ENCODE data around the gene LRP11. TPM values are rescaled to one million over a fixed set of nuclear protein-coding genes. Genes with fewer than 3 reads are reported as not detected.

Gene LRP11
- total RNA-seq, 5 donors from 2014 or later (not counting 1 experiment from before 2014, with no cell fraction given), result 2.1 to 4.3 (median 2.7) TPM; not detected in 1

- H3K9me3 Mint-ChIP-seq, result no peaks in the 10 kb centered on the region
- H3K9me3 ChIP-seq, result no peaks in the 10 kb centered on the region
- H3K27me3 ChIP-seq (replicated peaks in 1 of 2; ENCODE audit: control insufficient read depth in 2 of 2, extremely low read depth in 1 of 2, insufficient read depth in 2 of 2, low read length in 1 of 2), result no peaks in the 10 kb centered on the region
- POLR2A ChIA-PET, result no interaction called here
- CTCF ChIA-PET, result interaction anchor here in 1 of 2 donors (0.6 to 0.9 kb wide), 2 partner anchors 22 to 47 kb away, joined by 3 to 4 read pairs; no protein-coding TSS in a partner anchor
- H3K27ac ChIP-seq (ENCODE audit: low read length), result no peak overlapping the region
- H3K4me1 ChIP-seq (ENCODE audit: control insufficient read depth in 1 of 2, extremely low read depth in 1 of 2, insufficient read depth in 2 of 2, low read length in 2 of 2), result no peaks in the 10 kb centered on the region
- H3K4me3 ChIP-seq (ENCODE audit: control insufficient read depth in 1 of 2, extremely low read depth in 1 of 2, low read length in 1 of 2), result no peak overlapping the region
- no peak overlapping the region for H3K4me3 Mint-ChIP-seq
- H3K27me3 Mint-ChIP-seq, result peaks cover 0 to 5% of the 10 kb centered on the region in 2 donors
- no peak overlapping the region for H3K27ac Mint-ChIP-seq
- no peaks in the 10 kb centered on the region for H3K4me1 Mint-ChIP-seq
- ATAC-seq (replicated peaks in 1 of 4) (no peak), DNase-seq (no peak)
- WGBS (ENCODE audit: insufficient coverage), result 60% methylated on average over 1 of the region's 4 CpGs
- H3K36me3 ChIP-seq (ENCODE audit: control insufficient read depth in 2 of 2, extremely low read depth in 1 of 2, insufficient read depth in 1 of 2, low read length in 1 of 2), result no peaks in the 10 kb centered on the region
- H3K36me3 Mint-ChIP-seq, result peaks cover 3% of the 10 kb centered on the region
These were observed 38.9 kb downstream of the LRP11 start for GRCh38 chr6:149825292-149825691.

GRCh38 chr6:149823013-149823412 is 41.1 kb downstream of the LRP11 start:
- H3K36me3 Mint-ChIP-seq, result peaks cover 3% of the 10 kb centered on the region
- ChIA-PET POLR2A (no interaction called here), CTCF (interaction anchor here in 1 of 2 donors (0.6 kb wide), 1 partner anchor 1650 kb away, joined by 5 read pairs; no protein-coding TSS in a partner anchor)
- H3K36me3 ChIP-seq (ENCODE audit: control insufficient read depth in 2 of 2, extremely low read depth in 1 of 2, insufficient read depth in 1 of 2, low read length in 1 of 2), result no peaks in the 10 kb centered on the region
- H3K27ac ChIP-seq (ENCODE audit: low read length), result no peak overlapping the region
- no peak for ATAC-seq (replicated peaks in 1 of 4)
- no peaks in the 10 kb centered on the region for H3K4me1 ChIP-seq (ENCODE audit: control insufficient read depth in 1 of 2, extremely low read depth in 1 of 2, insufficient read depth in 2 of 2, low read length in 2 of 2)
- DNase-seq, result no peak
- no peaks in the 10 kb centered on the region for H3K9me3 Mint-ChIP-seq
- no peak overlapping the region for H3K4me3 Mint-ChIP-seq
- H3K27me3 Mint-ChIP-seq, result peaks cover 0 to 5% of the 10 kb centered on the region in 2 donors
- no peaks in the 10 kb centered on the region for H3K27me3 ChIP-seq (replicated peaks in 1 of 2; ENCODE audit: control insufficient read depth in 2 of 2, extremely low read depth in 1 of 2, insufficient read depth in 2 of 2, low read length in 1 of 2)
- no peak overlapping the region for H3K4me3 ChIP-seq (ENCODE audit: control insufficient read depth in 1 of 2, extremely low read depth in 1 of 2, low read length in 1 of 2)
- H3K27ac Mint-ChIP-seq, result no peak overlapping the region
- no peaks in the 10 kb centered on the region for H3K9me3 ChIP-seq
- no peaks in the 10 kb centered on the region for H3K4me1 Mint-ChIP-seq
- 80% methylated on average over 4 of the region's 4 CpGs for WGBS (ENCODE audit: insufficient coverage)

- Mint-ChIP-seq H3K9me3 (no peaks in the 10 kb centered on the region), H3K4me1 (no peaks in the 10 kb centered on the region), H3K4me3 (no peak overlapping the region), H3K27me3 (peaks cover 0 to 5% of the 10 kb centered on the region in 2 donors), H3K36me3 (peaks cover 3% of the 10 kb centered on the region), H3K27ac (no peak overlapping the region)
- 100% methylated on average over 1 of the region's 1 CpG for WGBS (ENCODE audit: insufficient coverage)
- Histone ChIP-seq H3K36me3 (ENCODE audit: control insufficient read depth in 2 of 2, extremely low read depth in 1 of 2, insufficient read depth in 1 of 2, low read length in 1 of 2) (no peaks in the 10 kb centered on the region), H3K4me1 (ENCODE audit: control insufficient read depth in 1 of 2, extremely low read depth in 1 of 2, insufficient read depth in 2 of 2, low read length in 2 of 2) (no peaks in the 10 kb centered on the region), H3K4me3 (ENCODE audit: control insufficient read depth in 1 of 2, extremely low read depth in 1 of 2, low read length in 1 of 2) (no peak overlapping the region), H3K27me3 (replicated peaks in 1 of 2; ENCODE audit: control insufficient read depth in 2 of 2, extremely low read depth in 1 of 2, insufficient read depth in 2 of 2, low read length in 1 of 2) (no peaks in the 10 kb centered on the region), H3K27ac (ENCODE audit: low read length) (no peak overlapping the region), H3K9me3 (no peaks in the 10 kb centered on the region)
- CTCF ChIA-PET, result interaction anchor here in 1 of 2 donors (0.7 kb wide), 1 partner anchor 14 kb away, joined by 15 read pairs; no protein-coding TSS in a partner anchor
- ATAC-seq (replicated peaks in 1 of 4) (no peak), DNase-seq (no peak)
- POLR2A ChIA-PET, result no interaction called here
These were observed 42.7 kb downstream of the LRP11 start for GRCh38 chr6:149821492-149821891.

- WGBS (ENCODE audit: insufficient coverage), result 81% methylated on average over 3 of the region's 7 CpGs
- H3K4me3 Mint-ChIP-seq, result no peak overlapping the region
- no peaks in the 10 kb centered on the region for H3K9me3 ChIP-seq
- ChIA-PET POLR2A (no interaction called here), CTCF (interaction anchor here in 1 of 2 donors (0.7 to 1.3 kb wide), 2 partner anchors 13 to 16 kb away, joined by 9 to 15 read pairs; no protein-coding TSS in a partner anchor)
- H3K4me1 ChIP-seq (ENCODE audit: control insufficient read depth in 1 of 2, extremely low read depth in 1 of 2, insufficient read depth in 2 of 2, low read length in 2 of 2), result no peaks in the 10 kb centered on the region
- DNase-seq, result no peak
- H3K27ac Mint-ChIP-seq, result no peak overlapping the region
- no peak overlapping the region for H3K4me3 ChIP-seq (ENCODE audit: control insufficient read depth in 1 of 2, extremely low read depth in 1 of 2, low read length in 1 of 2)
- ATAC-seq (replicated peaks in 1 of 4), result no peak
- H3K27me3 Mint-ChIP-seq, result peaks cover 0 to 5% of the 10 kb centered on the region in 2 donors
- H3K36me3 Mint-ChIP-seq, result peaks cover 5% of the 10 kb centered on the region
- no peaks in the 10 kb centered on the region for H3K36me3 ChIP-seq (ENCODE audit: control insufficient read depth in 2 of 2, extremely low read depth in 1 of 2, insufficient read depth in 1 of 2, low read length in 1 of 2)
- H3K9me3 Mint-ChIP-seq, result no peaks in the 10 kb centered on the region
- H3K4me1 Mint-ChIP-seq, result no peaks in the 10 kb centered on the region
- H3K27me3 ChIP-seq (replicated peaks in 1 of 2; ENCODE audit: control insufficient read depth in 2 of 2, extremely low read depth in 1 of 2, insufficient read depth in 2 of 2, low read length in 1 of 2), result no peaks in the 10 kb centered on the region
- H3K27ac ChIP-seq (ENCODE audit: low read length), result no peak overlapping the region
These were observed 43.7 kb downstream of the LRP11 start for GRCh38 chr6:149820506-149820905.

GRCh38 chr6:149815788-149816187 is 48.4 kb downstream of the LRP11 start:
- peaks cover 0 to 8% of the 10 kb centered on the region in 2 donors for H3K36me3 ChIP-seq (ENCODE audit: control insufficient read depth in 2 of 2, extremely low read depth in 1 of 2, insufficient read depth in 1 of 2, low read length in 1 of 2)
- no CpG with 5 or more reads among the region's 4 CpGs for WGBS (ENCODE audit: insufficient coverage)
- H3K36me3 Mint-ChIP-seq, result peaks cover 18% of the 10 kb centered on the region
- H3K27me3 ChIP-seq (replicated peaks in 1 of 2; ENCODE audit: control insufficient read depth in 2 of 2, extremely low read depth in 1 of 2, insufficient read depth in 2 of 2, low read length in 1 of 2), result no peaks in the 10 kb centered on the region
- H3K4me1 Mint-ChIP-seq, result peaks cover 0 to 6% (median 3%) of the 10 kb centered on the region in 3 donors
- ATAC-seq (replicated peaks in 1 of 4) (no peak), DNase-seq (no peak)
- H3K27me3 Mint-ChIP-seq, result no peaks in the 10 kb centered on the region
- H3K4me3 Mint-ChIP-seq, result no peak overlapping the region
- H3K4me1 ChIP-seq (ENCODE audit: control insufficient read depth in 1 of 2, extremely low read depth in 1 of 2, insufficient read depth in 2 of 2, low read length in 2 of 2), result no peaks in the 10 kb centered on the region
- H3K27ac Mint-ChIP-seq, result no peak overlapping the region
- H3K9me3 Mint-ChIP-seq, result no peaks in the 10 kb centered on the region
- POLR2A ChIA-PET, result interaction anchor here in 1 of 2 donors (0.7 kb wide), 1 partner anchor 128 kb away, joined by 18 read pairs; no protein-coding TSS in a partner anchor
- no peaks in the 10 kb centered on the region for H3K9me3 ChIP-seq
- no peak overlapping the region for H3K27ac ChIP-seq (ENCODE audit: low read length)
- H3K4me3 ChIP-seq (ENCODE audit: control insufficient read depth in 1 of 2, extremely low read depth in 1 of 2, low read length in 1 of 2), result no peak overlapping the region
- CTCF ChIA-PET, result no interaction called here

- peaks cover 27% of the 10 kb centered on the region for H3K36me3 Mint-ChIP-seq
- ATAC-seq (replicated peaks in 1 of 4) (no peak), DNase-seq (no peak)
- H3K27ac Mint-ChIP-seq, result no peak overlapping the region
- H3K4me3 Mint-ChIP-seq, result no peak overlapping the region
- no peaks in the 10 kb centered on the region for H3K4me1 ChIP-seq (ENCODE audit: control insufficient read depth in 1 of 2, extremely low read depth in 1 of 2, insufficient read depth in 2 of 2, low read length in 2 of 2)
- no peaks in the 10 kb centered on the region for H3K27me3 ChIP-seq (replicated peaks in 1 of 2; ENCODE audit: control insufficient read depth in 2 of 2, extremely low read depth in 1 of 2, insufficient read depth in 2 of 2, low read length in 1 of 2)
- 100% methylated on average over 2 of the region's 3 CpGs for WGBS (ENCODE audit: insufficient coverage)
- H3K4me3 ChIP-seq (ENCODE audit: control insufficient read depth in 1 of 2, extremely low read depth in 1 of 2, low read length in 1 of 2), result no peak overlapping the region
- peaks cover 0 to 15% of the 10 kb centered on the region in 2 donors for H3K36me3 ChIP-seq (ENCODE audit: control insufficient read depth in 2 of 2, extremely low read depth in 1 of 2, insufficient read depth in 1 of 2, low read length in 1 of 2)
- H3K9me3 Mint-ChIP-seq, result no peaks in the 10 kb centered on the region
- H3K4me1 Mint-ChIP-seq, result peaks cover 0 to 13% (median 10%) of the 10 kb centered on the region in 3 donors
- ChIA-PET CTCF (interaction anchor here in 1 of 2 donors (0.6 kb wide), 1 partner anchor 551 kb away, joined by 3 read pairs; no protein-coding TSS in a partner anchor), POLR2A (no interaction called here)
- no peak overlapping the region for H3K27ac ChIP-seq (ENCODE audit: low read length)
- H3K9me3 ChIP-seq, result no peaks in the 10 kb centered on the region
- H3K27me3 Mint-ChIP-seq, result no peaks in the 10 kb centered on the region
These were observed 50.8 kb downstream of the LRP11 start for GRCh38 chr6:149813351-149813750.

Data from T-cell (primary cell).